Gastrocnemius medialis (tissue), 4 donors: ENCODE data around the gene ARHGEF37.

Source experiments
- POLR2A ChIP-seq, 2 donors: fragments of 450-650 bp; IDR thresholded peaks; one replicate each; pipeline ENCODE4 v1.6.1; 2017; ENCODE audit warnings: antibody characterized with exemption in 2 of 2, mild to moderate bottlenecking in 2 of 2, moderate library complexity in 2 of 2
- TF ChIP-seq, protein P1 (sequence below), 5 experiments: fragments of 450-650 bp in 3 of 5; fragments of 200-600 bp in 2 of 5; sonication (generic) in 2 of 5; IDR thresholded peaks in 4 of 5; conservative IDR thresholded peaks in 1 of 5; 1 replicate in 4 of 5; 2 replicates in 1 of 5; pipeline ENCODE4 v1.5.1; 2016 to 2019; ENCODE audit warnings: antibody characterized with exemption in 5 of 5, mild to moderate bottlenecking in 3 of 5, moderate library complexity in 3 of 5

DNA sequence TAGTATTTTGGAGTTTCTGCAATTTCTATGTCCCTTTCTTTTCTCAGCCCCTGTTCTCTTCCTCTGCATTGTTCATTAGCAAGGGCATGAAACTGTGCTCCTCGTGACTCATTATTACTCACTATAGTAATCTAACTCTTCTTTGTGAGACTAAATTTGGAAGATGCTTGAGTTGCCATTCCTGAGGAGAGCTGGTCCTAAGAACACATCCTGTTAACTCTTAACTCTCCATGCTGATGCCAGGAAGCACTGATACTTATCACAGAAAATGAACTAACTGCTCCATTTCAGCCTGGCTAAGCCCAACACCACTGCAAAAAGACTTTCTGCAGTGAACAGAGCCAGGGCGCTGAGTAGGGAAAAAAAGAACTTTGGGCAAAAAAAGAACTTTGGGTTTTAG, 19.4 kb upstream of the ARHGEF37 start:
- no peak for TF ChIP-seq POLR2A (IDR thresholded peaks at IDR 0.05)
- TF ChIP-seq, protein P1, sequence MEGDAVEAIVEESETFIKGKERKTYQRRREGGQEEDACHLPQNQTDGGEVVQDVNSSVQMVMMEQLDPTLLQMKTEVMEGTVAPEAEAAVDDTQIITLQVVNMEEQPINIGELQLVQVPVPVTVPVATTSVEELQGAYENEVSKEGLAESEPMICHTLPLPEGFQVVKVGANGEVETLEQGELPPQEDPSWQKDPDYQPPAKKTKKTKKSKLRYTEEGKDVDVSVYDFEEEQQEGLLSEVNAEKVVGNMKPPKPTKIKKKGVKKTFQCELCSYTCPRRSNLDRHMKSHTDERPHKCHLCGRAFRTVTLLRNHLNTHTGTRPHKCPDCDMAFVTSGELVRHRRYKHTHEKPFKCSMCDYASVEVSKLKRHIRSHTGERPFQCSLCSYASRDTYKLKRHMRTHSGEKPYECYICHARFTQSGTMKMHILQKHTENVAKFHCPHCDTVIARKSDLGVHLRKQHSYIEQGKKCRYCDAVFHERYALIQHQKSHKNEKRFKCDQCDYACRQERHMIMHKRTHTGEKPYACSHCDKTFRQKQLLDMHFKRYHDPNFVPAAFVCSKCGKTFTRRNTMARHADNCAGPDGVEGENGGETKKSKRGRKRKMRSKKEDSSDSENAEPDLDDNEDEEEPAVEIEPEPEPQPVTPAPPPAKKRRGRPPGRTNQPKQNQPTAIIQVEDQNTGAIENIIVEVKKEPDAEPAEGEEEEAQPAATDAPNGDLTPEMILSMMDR (IDR thresholded peaks at IDR 0.05 in 4 of 5, conservative IDR thresholded peaks at IDR 0.05 in 1 of 5), result no peak
